A549 treated with dexamethasone at 1 μM for 4 hours (cell line): ENCODE results near the gene PRKAA2. TPM values are rescaled to one million over a fixed set of nuclear protein-coding genes. Genes with fewer than 3 reads are reported as not detected.

Experiments
- total RNA-seq: library from RNA; stranded (reverse); fragments of 200-300 nt; extraction: Qiagen RNA extraction; gene quantifications from 5 replicates; pipeline ENCODE4 v1.2.3, GENCODE V29; 2022

Gene PRKAA2
- total RNA-seq: 1.5 to 2.4 TPM (median 1.9 TPM) in 5 replicates

DNA sequence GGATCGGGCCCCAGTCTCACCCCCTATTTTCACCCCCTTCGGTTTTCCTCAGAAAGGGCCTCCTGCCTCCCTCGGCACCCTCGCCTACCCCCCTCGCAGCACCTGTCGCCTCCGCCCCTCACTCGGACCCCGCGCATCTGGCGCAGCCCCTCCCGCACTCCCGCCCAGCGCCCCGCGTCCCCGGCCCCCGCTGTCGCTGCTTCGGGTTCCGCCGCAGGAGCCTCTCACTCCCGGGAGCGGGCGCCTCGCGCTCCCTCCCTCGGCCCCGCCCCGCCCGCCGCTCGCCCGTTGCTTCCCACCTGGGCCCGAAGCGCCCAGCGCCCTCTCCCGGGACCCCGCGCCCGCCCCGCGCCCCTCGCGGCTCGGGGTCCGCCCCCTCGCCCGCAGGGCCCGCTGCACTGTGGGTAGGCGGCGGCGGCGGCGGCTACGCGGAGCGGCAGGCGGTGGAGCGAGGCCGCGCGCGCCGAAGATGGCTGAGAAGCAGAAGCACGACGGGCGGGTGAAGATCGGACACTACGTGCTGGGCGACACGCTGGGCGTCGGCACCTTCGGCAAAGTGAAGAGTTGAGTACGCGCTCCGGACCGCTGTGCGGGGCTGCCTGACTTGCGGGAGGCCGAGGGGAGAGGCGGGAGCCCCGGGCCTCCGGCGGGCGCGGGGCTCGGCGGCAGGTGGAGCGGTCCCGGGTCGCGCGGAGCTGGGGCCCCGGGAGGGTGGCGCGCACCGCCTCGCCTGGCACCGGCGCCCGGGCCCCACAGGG lies at the start of gene PRKAA2:
Gene PRKAA2 (plus strand): TSS at position 396 of the 758 bp plus-strand sequence. CDS start 74 bp downstream, at position 470.

Other genes starting within 250 kb of the PRKAA2 start
- gene PLPP3, start 65.8 kb upstream of the PRKAA2 start, total RNA-seq: 19.7 to 26.2 TPM (median 22.9 TPM) in 5 replicates
- not detected in 5 replicates for gene FYB2, start 174.1 kb downstream of the PRKAA2 start, total RNA-seq
- gene C8A, start 209.5 kb downstream of the PRKAA2 start, total RNA-seq: not detected in 5 replicates